Activated B cell treated with CpG ODN at 0.5 μM for 24 hours (primary cell): ENCODE results near the gene DGKB. TPM values are rescaled to one million over a fixed set of nuclear protein-coding genes. Genes with fewer than 3 reads are reported as not detected.

ENCODE experiments used
- ATAC-seq: fragments of 200-7000 bp; cut with Tn5 transposase; one replicate; pipeline ENCODE4 v1.10.0; 2021; ENCODE audit warnings: low read depth, mild to moderate bottlenecking, moderate library complexity
- CTCF ChIA-PET: fragments of 350-600 bp; sonication (Branson Sonifier 250); formaldehyde crosslinking; loops from one replicate; lab custom pipeline; 2021; ENCODE audit warnings: antibody characterized with exemption; lab: Charles Lee
- POLR2A ChIA-PET: fragments of 350-600 bp; sonication (Branson Sonifier 250); formaldehyde crosslinking; loops from one replicate; lab custom pipeline; 2021; ENCODE audit warnings: antibody characterized with exemption; lab: Charles Lee
- DNase-seq: peaks from one replicate; pipeline ENCODE4 v3.0.0; 2022
- H3K27ac Mint-ChIP-seq: one replicate; pipeline ENCODE4 v1.8.0; 2020; ENCODE audit warnings: mixed read lengths
- H3K27me3 Mint-ChIP-seq: one replicate; pipeline ENCODE4 v1.8.0; 2021; ENCODE audit warnings: mixed read lengths
- H3K36me3 Mint-ChIP-seq: one replicate; pipeline ENCODE4 v1.8.0; 2021; ENCODE audit warnings: low read depth, mixed read lengths
- H3K4me1 Mint-ChIP-seq: one replicate; pipeline ENCODE4 v1.8.0; 2021; ENCODE audit warnings: mixed read lengths
- H3K4me3 Mint-ChIP-seq: one replicate; pipeline ENCODE4 v1.8.0; 2020; ENCODE audit warnings: mild to moderate bottlenecking, mixed read lengths
- H3K9me3 Mint-ChIP-seq: one replicate; pipeline ENCODE4 v1.8.0; 2020; ENCODE audit warnings: mixed read lengths
- CTCF ChIP-seq: fragments of 200-600 bp; IDR thresholded peaks from one replicate; pipeline ENCODE4 v1.8.0; 2022; ENCODE audit warnings: antibody characterized with exemption, mild to moderate bottlenecking
- intact Hi-C: fragments of 100-400 bp; cut with micrococcal nuclease; formaldehyde crosslinking; loops from one replicate; pipeline ENCODE4 v1.15.1; 2024
- total RNA-seq: library from RNA; stranded (reverse); gene quantifications from 2 replicates; pipeline ENCODE4 v1.2.3, GENCODE V29; 2022

The DGKB gene
- total RNA-seq, 1 donor from 2014 or later, result not detected

- no peak for TF ChIP-seq CTCF
- DNase-seq, result no peak
- CTCF ChIA-PET, result no interaction called here
- Mint-ChIP-seq H3K36me3 (no peaks in the 10 kb centered on the region), H3K27me3 (no peaks in the 10 kb centered on the region), H3K4me3 (no peak overlapping the region), H3K9me3 (no peaks in the 10 kb centered on the region), H3K27ac (no peak overlapping the region), H3K4me1 (no peaks in the 10 kb centered on the region)
- no peak for ATAC-seq
- POLR2A ChIA-PET, result no interaction called here
- intact Hi-C loops, result no loop called here
These were observed 297.9 kb downstream of the DGKB start for GRCh38 chr7:14604606-14605005.

GRCh38 chr7:14602851-14603250 is 299.7 kb downstream of the DGKB start:
- Mint-ChIP-seq H3K4me3 (no peak overlapping the region), H3K9me3 (no peaks in the 10 kb centered on the region), H3K36me3 (no peaks in the 10 kb centered on the region), H3K27ac (no peak overlapping the region), H3K27me3 (no peaks in the 10 kb centered on the region), H3K4me1 (no peaks in the 10 kb centered on the region)
- TF ChIP-seq CTCF, result no peak
- ATAC-seq (no peak), DNase-seq (no peak)
- ChIA-PET POLR2A (no interaction called here), CTCF (no interaction called here)
- intact Hi-C loops, result no loop called here

DNA sequence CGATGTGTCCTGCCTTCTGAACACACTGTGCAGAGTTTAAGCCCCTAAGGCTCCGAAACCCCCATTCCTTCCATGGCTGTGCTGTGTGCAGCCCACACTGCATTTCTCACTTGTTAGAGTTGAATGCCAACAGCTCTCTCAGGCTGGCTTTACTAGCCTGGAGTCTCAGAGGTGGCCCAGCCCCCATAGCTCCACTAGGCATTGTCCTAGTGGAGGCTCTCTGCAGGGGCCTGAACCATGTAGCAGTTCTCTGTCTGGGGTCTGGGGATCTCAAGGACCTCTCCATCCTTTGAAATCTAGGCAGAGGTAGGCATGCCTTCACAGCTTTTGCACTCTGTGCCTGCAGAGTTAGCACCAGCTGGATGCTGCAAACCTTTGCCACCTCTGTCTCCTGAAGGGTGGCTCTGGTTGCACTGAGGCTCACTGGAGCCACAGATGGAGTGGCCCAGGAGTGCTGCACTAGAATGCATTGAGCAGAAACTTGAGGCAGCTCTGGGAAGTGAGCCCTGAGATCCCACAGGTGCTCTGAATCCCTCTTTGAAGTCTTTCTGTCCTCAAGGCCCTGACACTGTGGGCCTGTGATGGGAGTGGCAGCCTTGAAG is 301.7 kb downstream of the DGKB start:
- no peak for ATAC-seq
- no peak overlapping the region for H3K4me3 Mint-ChIP-seq
- H3K36me3 Mint-ChIP-seq, result no peaks in the 10 kb centered on the region
- no peaks in the 10 kb centered on the region for H3K4me1 Mint-ChIP-seq
- no peak for DNase-seq
- H3K27me3 Mint-ChIP-seq, result no peaks in the 10 kb centered on the region
- H3K27ac Mint-ChIP-seq, result no peak overlapping the region
- ChIA-PET CTCF (no interaction called here), POLR2A (no interaction called here)
- H3K9me3 Mint-ChIP-seq, result no peaks in the 10 kb centered on the region
- TF ChIP-seq CTCF, result no peak
- intact Hi-C loops, result no loop called here

DNA sequence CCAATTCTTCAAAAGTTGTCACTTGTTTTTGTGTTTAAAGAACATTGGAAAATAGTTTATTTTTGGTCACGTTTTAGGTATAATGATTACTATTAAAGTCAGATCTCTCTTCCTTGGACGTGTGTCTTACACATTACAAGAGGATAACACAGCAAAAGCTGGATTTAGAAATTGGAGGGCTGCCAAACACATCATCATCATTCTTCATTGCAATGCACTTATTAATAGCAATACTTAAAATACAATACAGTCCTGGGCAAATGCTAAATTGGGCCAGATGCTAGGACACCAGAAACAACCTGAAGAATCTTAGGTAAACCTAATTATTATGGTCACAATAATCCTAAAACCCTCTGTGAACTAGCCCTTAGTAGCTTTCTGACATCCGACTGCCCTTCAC is 303.6 kb downstream of the DGKB start:
- Mint-ChIP-seq H3K27ac (no peak overlapping the region), H3K9me3 (no peaks in the 10 kb centered on the region), H3K27me3 (no peaks in the 10 kb centered on the region), H3K36me3 (no peaks in the 10 kb centered on the region), H3K4me3 (no peak overlapping the region), H3K4me1 (no peaks in the 10 kb centered on the region)
- ATAC-seq (no peak), DNase-seq (no peak)
- intact Hi-C loops, result loop anchor here (10.0 kb wide), 1 partner anchor 64 kb away; no protein-coding TSS in a partner anchor
- POLR2A ChIA-PET, result no interaction called here
- CTCF ChIA-PET, result no interaction called here
- no peak for TF ChIP-seq CTCF

DNA sequence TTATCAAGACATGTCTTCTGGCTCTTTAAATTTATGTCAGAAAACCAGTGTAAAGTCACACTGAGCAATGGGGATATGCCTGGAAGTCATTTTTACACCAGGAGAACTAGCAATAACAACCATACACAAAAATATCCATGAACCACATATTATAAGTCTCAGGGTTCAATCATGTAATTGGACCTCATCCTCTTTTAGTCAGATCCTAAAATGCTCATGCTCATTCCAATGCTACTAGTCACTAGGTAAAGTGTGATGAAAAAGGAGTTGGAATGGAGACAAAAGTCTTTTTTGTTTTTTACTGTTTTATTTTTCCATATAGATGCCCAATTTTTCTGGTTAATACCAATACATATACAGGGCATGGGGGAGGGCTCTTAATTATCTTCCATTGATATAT is 306.1 kb downstream of the DGKB start:
- no peak for TF ChIP-seq CTCF
- DNase-seq (no peak), ATAC-seq (no peak)
- H3K36me3 Mint-ChIP-seq, result no peaks in the 10 kb centered on the region
- H3K4me1 Mint-ChIP-seq, result no peaks in the 10 kb centered on the region
- ChIA-PET CTCF (no interaction called here), POLR2A (no interaction called here)
- intact Hi-C loops, result loop anchor here (10.0 kb wide), 1 partner anchor 62 kb away; no protein-coding TSS in a partner anchor
- H3K27me3 Mint-ChIP-seq, result no peaks in the 10 kb centered on the region
- no peaks in the 10 kb centered on the region for H3K9me3 Mint-ChIP-seq
- no peak overlapping the region for H3K4me3 Mint-ChIP-seq
- H3K27ac Mint-ChIP-seq, result no peak overlapping the region
